Subcutaneous adipose tissue (tissue), 4 donors: ENCODE measurements around the gene TBC1D10A. TPM values are rescaled to one million over a fixed set of nuclear protein-coding genes. Genes with fewer than 3 reads are reported as not detected.

ENCODE experiments used
- CTCF ChIP-seq: fragments of 450-650 bp; IDR thresholded peaks from one replicate; pipeline ENCODE4 v1.5.1; 2016; ENCODE audit warnings: low read depth, mild to moderate bottlenecking, control low read depth, antibody characterized with exemption, moderate library complexity
- total RNA-seq, 4 donors: library from RNA; depleted of rRNA; stranded (reverse); fragments of >200 nt; gene quantifications; one replicate each; pipeline ENCODE4 v1.1.0, GENCODE V29; 2016

The TBC1D10A gene
- total RNA-seq, 4 donors from 2014 or later = 13.9 to 43.1 (median 22.9) TPM

GRCh38 chr22:30245181-30245984 is 81.4 kb downstream of the TBC1D10A start:
- TF ChIP-seq CTCF = no peak

- TF ChIP-seq CTCF = no peak
Measured at GRCh38 chr22:30244641-30245040, 82.1 kb downstream of the TBC1D10A start.

DNA sequence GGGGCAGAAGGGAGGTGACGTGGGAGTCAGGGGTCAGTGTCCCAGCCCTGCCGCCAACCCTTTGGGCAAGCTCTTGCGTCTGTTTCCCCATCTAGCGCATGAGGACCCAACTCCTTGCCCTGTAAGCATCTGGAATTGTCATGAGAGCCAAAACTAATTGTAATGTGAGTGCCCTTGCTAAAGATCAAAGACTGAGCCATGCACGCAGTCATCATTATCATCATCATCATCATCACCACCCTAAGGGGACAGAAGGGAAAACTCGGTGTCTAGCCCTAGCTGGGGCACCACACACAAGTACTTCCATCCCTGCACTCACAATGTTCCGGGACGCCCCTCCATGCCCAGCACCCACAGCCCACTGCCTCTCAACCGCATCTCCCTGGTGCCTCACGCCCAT is 82.7 kb downstream of the TBC1D10A start:
- no peak for TF ChIP-seq CTCF

DNA sequence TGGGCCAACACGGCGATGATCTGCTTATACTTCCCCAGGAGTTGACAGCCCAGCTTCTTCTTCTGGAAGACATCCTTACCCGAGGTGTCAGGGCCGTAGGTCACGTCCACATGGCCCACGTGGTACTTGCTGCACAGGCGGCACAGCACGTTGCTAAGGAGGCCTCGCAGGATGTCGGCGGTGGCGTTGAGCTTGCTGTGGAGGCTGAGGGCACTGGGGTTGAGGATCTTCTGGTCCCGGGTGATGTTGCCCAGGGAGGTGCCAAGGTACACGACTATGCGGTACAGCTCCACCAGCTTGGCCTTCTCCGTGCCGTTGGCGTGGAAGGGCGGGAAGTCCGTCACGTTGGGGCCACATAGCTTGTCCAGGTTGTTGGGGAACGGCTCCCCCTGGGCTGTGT is 83.1 kb downstream of the TBC1D10A start:
- TF ChIP-seq CTCF = no peak

Other genes starting within 250 kb of the TBC1D10A start
- not detected for gene HORMAD2, start 246.5 kb downstream of the TBC1D10A start, total RNA-seq
- gene LIF, start 80.2 kb downstream of the TBC1D10A start, total RNA-seq = under 1 TPM in 2 of 4 donors, not detected in 2; 0.82 to 0.88 TPM
- gene OSM, start 60.1 kb downstream of the TBC1D10A start, total RNA-seq = 1 to 10 TPM in 2 of 4 donors, under 1 TPM in 2; 0.82 to 7.3 (median 1.0) TPM
- 10 to 100 TPM in 2 of 4 donors, 1 to 10 TPM in 2; 8.5 to 26.9 (median 12.8) TPM for gene CASTOR1, start 37.4 kb downstream of the TBC1D10A start, total RNA-seq
- 10 to 100 TPM; 51.8 to 81.0 (median 67.4) TPM for gene SF3A1, start 30.0 kb upstream of the TBC1D10A start, total RNA-seq
- gene CCDC157, start 30.1 kb upstream of the TBC1D10A start, total RNA-seq = 1 to 10 TPM; 1.0 to 4.7 (median 2.5) TPM
- 10 to 100 TPM in 1 of 4 donors, 1 to 10 TPM in 3; 2.1 to 13.8 (median 9.0) TPM for gene RNF215, start 60.5 kb upstream of the TBC1D10A start, total RNA-seq
- gene SEC14L2, start 70.1 kb upstream of the TBC1D10A start, total RNA-seq = 1 to 10 TPM in 3 of 4 donors, under 1 TPM in 1; 0.38 to 4.4 (median 3.0) TPM
- 10 to 100 TPM in 1 of 4 donors, 1 to 10 TPM in 3; 5.1 to 15.3 (median 8.1) TPM for gene MTFP1, start 98.8 kb upstream of the TBC1D10A start, total RNA-seq
- not detected for gene SEC14L3, start 145.1 kb upstream of the TBC1D10A start, total RNA-seq
- gene SEC14L4, start 178.8 kb upstream of the TBC1D10A start, total RNA-seq = not detected
- under 1 TPM in 1 of 4 donors, not detected in 3; 0.16 TPM for gene SEC14L6, start 219.8 kb upstream of the TBC1D10A start, total RNA-seq
- 1 to 10 TPM in 1 of 4 donors, under 1 TPM in 1, not detected in 2; 0.66 to 1.0 TPM for gene GAL3ST1, start 247.7 kb upstream of the TBC1D10A start, total RNA-seq